ENCODE results near the gene DMBT1.

The DMBT1 gene

GRCh38 chr10:122678266-122678665 lies 117.7 kb downstream of the DMBT1 start:
- DNase-seq, result no peak

GRCh38 chr10:122682522-122682921 lies 122.0 kb downstream of the DMBT1 start:
- no peak for DNase-seq

- DNase-seq, result no peak
Observed at GRCh38 chr10:122688293-122688989, 127.9 kb downstream of the DMBT1 start.

- no peak for DNase-seq
Observed at GRCh38 chr10:122689146-122689820, 128.7 kb downstream of the DMBT1 start.

- no peak for DNase-seq
Observed at GRCh38 chr10:122692744-122693143, 132.2 kb downstream of the DMBT1 start.

Measured in inflammatory macrophage (primary cell).